NOMO-1 treated with DMSO at 0.1 percent for 48 hours (cell line): ENCODE results near the gene MEMO1.
"Not testable (repeated sequence)": the region's sequence is repeated elsewhere in the genome, so short reads cannot be mapped to it uniquely, and the experiment has no call there.

Source experiments
- DNase-seq: peaks from one replicate; lab custom pipeline; 2025; ENCODE audit not compliant: unreplicated experiment; lab: John Stamatoyannopoulos, UW

Gene MEMO1

GRCh38 chr2:31920962-31921361 is 89.8 kb downstream of the MEMO1 start:
- DNase-seq: no peak

GRCh38 chr2:31919499-31919898 is 91.3 kb downstream of the MEMO1 start:
- no peak for DNase-seq

- no peak for DNase-seq
These were observed 101.1 kb downstream of the MEMO1 start for GRCh38 chr2:31909661-31910060.

- DNase-seq: not testable (repeated sequence)
These were observed 103.3 kb downstream of the MEMO1 start for GRCh38 chr2:31907491-31907890.

- DNase-seq: no peak
These were observed 107.6 kb downstream of the MEMO1 start for GRCh38 chr2:31903109-31903780.

GRCh38 chr2:31901900-31902299 is 108.9 kb downstream of the MEMO1 start:
- no peak for DNase-seq

GRCh38 chr2:31900156-31900555 is 110.7 kb downstream of the MEMO1 start:
- not testable (repeated sequence) for DNase-seq

- DNase-seq: not testable (repeated sequence)
These were observed 112.5 kb downstream of the MEMO1 start for GRCh38 chr2:31898346-31898745.

- DNase-seq: not testable (repeated sequence)
These were observed 113.5 kb downstream of the MEMO1 start for GRCh38 chr2:31897340-31897739.

- no peak for DNase-seq
These were observed 114.5 kb downstream of the MEMO1 start for GRCh38 chr2:31896293-31896692.

GRCh38 chr2:31894656-31895055 is 116.2 kb downstream of the MEMO1 start:
- no peak for DNase-seq

GRCh38 chr2:31893094-31893493 is 117.7 kb downstream of the MEMO1 start:
- peak; percentile 86 for DNase-seq

- DNase-seq: peak; percentile 10
These were observed 121.8 kb downstream of the MEMO1 start for GRCh38 chr2:31889044-31889443.

- peak; percentile 68 for DNase-seq
These were observed 122.3 kb downstream of the MEMO1 start for GRCh38 chr2:31888550-31888949.

- peak; percentile 8 for DNase-seq
These were observed 124.1 kb downstream of the MEMO1 start for GRCh38 chr2:31886700-31887099.

GRCh38 chr2:31877008-31877407 is 133.8 kb downstream of the MEMO1 start:
- DNase-seq: peak; percentile 27

- DNase-seq: no peak
These were observed 136.7 kb downstream of the MEMO1 start for GRCh38 chr2:31874071-31874470.

- DNase-seq: no peak
These were observed 145.6 kb downstream of the MEMO1 start for GRCh38 chr2:31865215-31865614.

GRCh38 chr2:31863867-31864266 is 146.9 kb downstream of the MEMO1 start:
- DNase-seq: no peak

- not testable (repeated sequence) for DNase-seq
These were observed 147.7 kb downstream of the MEMO1 start for GRCh38 chr2:31863015-31863656.

- DNase-seq: no peak
These were observed 150.8 kb downstream of the MEMO1 start for GRCh38 chr2:31859959-31860358.

- DNase-seq: no peak
These were observed 157.3 kb downstream of the MEMO1 start for GRCh38 chr2:31853521-31853920.

GRCh38 chr2:31842150-31842549 is 168.7 kb downstream of the MEMO1 start:
- not testable (repeated sequence) for DNase-seq
